Measurements from ENCODE around the gene VPS9D1.

Gene VPS9D1

GRCh38 chr16:89732142-89732917, 11.6 kb upstream of the VPS9D1 start:
- no peak for DNase-seq

- no peak for DNase-seq
Measured at GRCh38 chr16:89730610-89731234, 10.0 kb upstream of the VPS9D1 start.

- DNase-seq, result no peak
Measured at GRCh38 chr16:89729863-89730593, 9.3 kb upstream of the VPS9D1 start.

- DNase-seq, result no peak
Measured at GRCh38 chr16:89729293-89729692, 8.6 kb upstream of the VPS9D1 start.

GRCh38 chr16:89727406-89728120, 6.9 kb upstream of the VPS9D1 start:
- no peak for DNase-seq

GRCh38 chr16:89723279-89724250, 2.9 kb upstream of the VPS9D1 start:
- peak; percentile 68 for DNase-seq

- peak; percentile 64 for DNase-seq
Measured at GRCh38 chr16:89722392-89723278, 1.9 kb upstream of the VPS9D1 start.

- peak; percentile 90 for DNase-seq
Measured at GRCh38 chr16:89721546-89722391, 1.1 kb upstream of the VPS9D1 start.

GRCh38 chr16:89720551-89720812, 216 bp downstream of the VPS9D1 start:
- DNase-seq, result peak; percentile 9

- no peak for DNase-seq
Measured at GRCh38 chr16:89717688-89718505, 2.8 kb downstream of the VPS9D1 start.

GRCh38 chr16:89716916-89717687, 3.6 kb downstream of the VPS9D1 start:
- no peak for DNase-seq

GRCh38 chr16:89716493-89716892, 4.2 kb downstream of the VPS9D1 start:
- no peak for DNase-seq

GRCh38 chr16:89712274-89712781, 8.4 kb downstream of the VPS9D1 start:
- no peak for DNase-seq

GRCh38 chr16:89711601-89712273, 9.0 kb downstream of the VPS9D1 start:
- peak; percentile 54 for DNase-seq

- no peak for DNase-seq
Measured at GRCh38 chr16:89710709-89711564, 9.8 kb downstream of the VPS9D1 start.

- DNase-seq, result no peak
Measured at GRCh38 chr16:89709716-89710432, 10.8 kb downstream of the VPS9D1 start.

All from effector CD4-positive, alpha-beta T cell (primary cell).